ENCODE results near the gene ZWILCH.
A peak's percentile ranks its signal among the peaks of the same experiment; 100 is the strongest.

GRCh38 chr15:66498501-66499386 is 6.4 kb upstream of the ZWILCH start:
- TF ChIP-seq CTCF (conservative IDR thresholded peaks at IDR 0.05; ENCODE audit: low read length) (peak; percentile 64), EZH2phosphoT487 (IDR thresholded peaks at IDR 0.05; ENCODE audit: borderline replicate concordance) (no peak)

Measured in Loucy (cell line).